GM23248 (cell line): ENCODE data around the gene ASIC4.

Source experiments
- EZH2 ChIP-seq: fragments of 200-600 bp; sonication (generic); IDR thresholded peaks from 2 replicates; pipeline ENCODE4 v1.6.1; 2018; ENCODE audit warnings: antibody characterized with exemption, mild to moderate bottlenecking; ENCODE audit not compliant: insufficient read depth, poor library complexity, severe bottlenecking
- EZH2phosphoT487 ChIP-seq: fragments of 200-600 bp; sonication (generic); IDR thresholded peaks from 2 replicates; pipeline ENCODE4 v1.6.1; 2018; ENCODE audit warnings: antibody characterized with exemption, moderate library complexity, mild to moderate bottlenecking, low read depth; ENCODE audit not compliant: insufficient read depth

DNA sequence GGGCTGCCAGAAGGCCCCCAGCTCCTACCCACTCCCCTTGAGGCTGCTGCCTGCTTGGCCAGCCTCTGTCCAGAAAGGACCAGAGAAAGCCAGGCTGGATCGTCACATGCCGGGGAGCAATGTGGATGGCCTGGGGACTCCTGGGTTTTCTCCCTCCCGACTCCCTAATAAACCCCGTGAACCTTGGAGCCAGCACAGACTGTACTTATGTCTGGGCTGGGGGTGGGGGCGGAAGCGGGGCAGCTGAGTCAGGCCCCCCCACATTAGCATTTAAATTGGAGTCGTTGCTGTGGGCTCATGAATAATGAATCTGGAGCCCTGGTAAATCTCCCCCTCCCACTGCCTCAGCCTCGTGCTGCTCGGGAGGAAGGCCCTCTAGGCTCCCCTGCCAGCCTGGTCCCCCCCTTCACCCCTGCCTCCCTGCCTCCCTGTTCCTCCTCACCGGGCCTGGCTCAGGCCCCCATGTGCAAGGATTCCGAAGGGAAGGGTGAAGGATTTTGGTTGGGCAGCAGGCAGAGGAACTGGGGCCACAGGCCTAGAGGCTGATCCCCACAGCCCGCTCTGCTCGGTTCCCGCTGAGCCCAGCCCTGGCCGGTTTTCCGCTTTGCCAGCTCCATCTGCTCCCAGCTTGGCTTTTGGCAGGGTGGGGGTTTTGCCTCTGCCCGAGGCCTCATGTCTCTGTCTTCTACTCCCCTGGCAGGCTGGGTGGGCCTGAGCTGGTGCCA, 7.3 kb upstream of the ASIC4 start:
- TF ChIP-seq EZH2, result no peak
- no peak for TF ChIP-seq EZH2phosphoT487
